ENCODE results near the gene MFSD2A.
"Not testable (repeated sequence)": the region's sequence is repeated elsewhere in the genome, so short reads cannot be mapped to it uniquely, and the experiment has no call there.

MFSD2A gene

DNA sequence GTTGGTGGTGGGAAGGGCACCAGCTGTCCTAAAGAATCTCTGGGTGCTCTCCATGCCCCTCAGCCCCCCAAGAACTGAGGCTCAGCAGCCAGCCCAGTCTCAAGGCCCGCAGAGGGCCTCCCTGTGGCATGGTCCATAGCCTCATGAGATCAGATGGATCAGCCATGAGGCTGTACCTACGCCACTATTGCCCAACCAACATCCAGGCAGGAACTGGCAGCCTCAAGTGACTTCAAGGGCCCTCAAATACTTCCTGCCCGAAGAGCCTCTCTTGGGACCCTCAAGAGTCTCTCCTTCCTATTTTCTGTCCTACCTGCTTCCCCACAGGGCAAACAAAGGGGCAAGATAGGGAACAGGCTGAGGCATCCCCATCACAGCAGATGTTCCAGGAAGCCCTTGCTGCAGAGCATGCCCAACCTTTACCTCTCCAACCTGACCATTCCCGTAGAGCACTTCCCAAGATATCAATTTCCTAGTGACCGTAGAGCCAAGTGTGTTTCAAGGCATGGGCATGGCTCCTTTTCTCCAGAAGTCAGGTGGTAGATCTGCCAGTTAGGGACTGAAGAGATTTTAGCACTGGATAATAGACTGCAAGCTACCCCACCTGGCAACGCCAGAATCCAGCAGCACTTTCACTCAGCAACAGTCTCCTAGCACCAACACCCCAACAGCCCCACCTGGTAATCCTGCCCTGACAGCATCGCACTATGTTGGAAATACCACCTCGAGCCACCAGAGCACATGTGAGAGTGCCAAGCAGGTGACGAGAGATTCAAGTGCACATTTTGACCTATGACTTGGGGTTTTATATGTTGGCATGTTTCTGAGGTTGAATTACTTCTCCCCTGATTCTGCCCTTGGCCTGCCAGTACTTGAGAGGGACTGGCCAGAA lies 13.7 kb upstream of the MFSD2A start:
- no peak for DNase-seq (ENCODE audit: low read depth)

DNA sequence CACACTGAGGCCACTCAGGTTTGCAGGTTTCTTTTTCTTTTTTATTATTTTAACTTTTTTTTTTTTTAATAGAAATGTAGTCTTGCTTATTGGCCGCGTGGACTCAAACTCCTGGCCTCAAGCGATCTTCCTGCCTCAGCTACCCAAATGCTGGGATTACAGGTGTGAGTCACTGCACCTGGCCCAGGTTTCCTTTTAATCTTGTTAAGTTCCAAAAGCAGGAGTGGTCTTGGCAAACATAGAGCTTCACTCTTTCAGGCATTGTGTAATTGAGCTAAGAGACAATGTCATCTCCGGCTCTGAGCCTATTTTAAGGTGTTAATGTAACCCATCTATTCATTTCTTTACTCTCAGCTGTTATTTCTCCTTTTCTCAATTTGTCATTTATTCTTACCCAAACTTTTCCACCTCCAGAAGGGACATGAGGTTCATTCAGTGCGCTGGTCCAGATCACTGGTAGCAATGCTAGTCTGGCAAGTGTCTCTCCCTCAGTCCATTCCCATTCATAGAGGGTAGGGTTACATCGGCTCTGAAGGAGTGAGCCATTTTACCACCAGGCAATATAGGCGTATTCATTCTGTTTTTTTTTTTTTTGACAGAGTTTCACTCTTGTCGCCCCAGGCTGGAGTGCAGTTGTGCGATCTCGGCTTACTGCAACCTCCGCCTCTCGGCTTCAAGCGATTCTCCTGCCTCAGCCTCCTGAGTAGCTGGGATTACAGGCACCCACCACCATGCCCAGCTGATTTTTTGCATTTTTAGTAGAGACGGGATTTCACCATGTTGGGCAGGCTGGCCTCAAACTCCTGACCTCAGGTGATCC lies 11.3 kb upstream of the MFSD2A start:
- no peak for DNase-seq (ENCODE audit: low read depth)

DNA sequence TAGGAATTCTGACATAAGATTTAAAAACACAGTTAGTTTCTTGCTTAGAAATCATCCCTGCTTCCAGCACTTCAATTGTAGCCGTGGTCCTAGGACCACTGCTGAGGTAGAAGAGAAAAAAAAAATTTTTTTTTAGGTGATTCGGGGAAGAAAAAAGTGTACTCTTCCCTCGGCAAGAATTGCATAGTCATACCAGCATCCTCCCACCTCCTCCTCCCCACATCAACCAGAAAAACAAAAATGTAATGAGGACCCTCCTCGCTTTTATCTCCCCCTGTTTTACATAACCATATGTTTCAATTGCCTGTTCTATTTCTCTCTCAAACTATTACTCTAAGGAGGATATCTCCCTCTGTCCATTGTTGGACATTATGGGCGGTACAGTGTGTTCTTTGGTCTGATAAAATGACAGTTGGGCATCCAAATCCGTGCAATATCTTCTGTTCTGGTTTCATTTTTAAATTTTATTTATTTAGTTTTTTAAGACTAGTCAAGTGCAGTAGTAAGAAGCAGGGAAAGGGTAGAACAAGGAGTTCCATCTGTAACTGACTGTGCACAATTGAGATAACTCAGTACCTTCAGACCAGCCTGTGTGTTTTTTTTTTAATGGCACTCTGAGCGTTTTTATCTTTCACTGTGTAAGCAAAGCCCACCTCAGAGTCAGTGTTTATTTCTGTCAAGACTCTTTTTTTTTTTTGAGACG lies 10.4 kb upstream of the MFSD2A start:
- DNase-seq (ENCODE audit: low read depth) = no peak

DNA sequence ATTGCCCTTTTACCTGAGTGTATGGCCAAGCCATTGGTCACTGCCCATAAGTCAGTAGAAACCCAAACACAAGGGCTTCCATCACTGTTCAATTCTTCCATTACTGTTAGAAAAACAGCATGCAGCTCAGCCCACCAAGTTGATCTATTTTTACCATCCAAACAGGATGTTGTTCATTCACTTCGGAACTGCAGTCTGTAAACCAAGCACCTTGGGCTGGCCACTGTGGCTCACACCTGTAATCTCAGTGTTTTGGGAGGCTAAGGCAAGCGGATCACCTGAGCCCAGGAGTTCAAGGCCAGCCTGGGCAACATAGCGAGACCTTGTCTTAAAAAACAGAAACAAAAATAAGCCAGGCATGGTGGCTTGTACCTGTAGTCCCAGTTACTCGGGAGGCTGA lies 8.7 kb upstream of the MFSD2A start:
- DNase-seq (ENCODE audit: low read depth) = no peak

DNA sequence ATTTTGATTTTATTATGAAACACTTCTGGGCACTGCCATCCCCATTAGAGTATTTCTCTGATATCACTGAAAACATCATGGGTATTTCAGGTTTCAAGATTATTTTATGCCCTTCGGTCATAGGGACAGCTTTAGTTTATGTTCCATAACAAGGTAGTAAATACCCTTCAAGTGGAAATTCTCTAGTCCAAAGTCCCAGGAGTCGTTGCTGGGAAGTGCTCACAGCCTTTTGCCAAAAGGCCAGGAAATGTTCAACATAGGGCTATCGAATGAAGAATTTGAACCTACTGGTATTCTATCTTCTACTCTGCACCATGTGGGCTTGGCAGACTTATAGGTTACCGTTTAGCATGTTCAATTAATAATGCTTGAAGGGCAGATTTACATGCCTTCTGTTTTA lies 7.7 kb upstream of the MFSD2A start:
- DNase-seq (ENCODE audit: low read depth) = no peak

DNA sequence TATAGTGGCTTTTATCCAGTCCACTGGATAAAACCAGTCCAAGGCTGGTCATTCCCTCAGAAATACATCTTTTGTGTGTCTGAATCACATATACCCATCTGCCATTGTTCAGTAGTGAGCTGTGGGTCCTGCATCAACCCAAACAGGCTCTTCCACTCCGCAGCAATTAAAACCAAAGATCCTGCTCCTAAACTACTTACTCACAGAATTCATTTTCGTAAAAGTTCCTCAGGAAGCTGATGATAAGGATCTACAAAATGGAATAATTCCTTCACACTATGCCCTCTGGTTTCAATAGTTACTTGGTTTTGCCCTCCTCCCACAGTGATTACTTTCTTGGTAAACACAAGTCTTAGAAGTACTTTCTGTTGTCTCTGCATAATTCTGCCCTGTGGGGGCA lies 5.1 kb upstream of the MFSD2A start:
- DNase-seq (ENCODE audit: low read depth) = no peak

DNA sequence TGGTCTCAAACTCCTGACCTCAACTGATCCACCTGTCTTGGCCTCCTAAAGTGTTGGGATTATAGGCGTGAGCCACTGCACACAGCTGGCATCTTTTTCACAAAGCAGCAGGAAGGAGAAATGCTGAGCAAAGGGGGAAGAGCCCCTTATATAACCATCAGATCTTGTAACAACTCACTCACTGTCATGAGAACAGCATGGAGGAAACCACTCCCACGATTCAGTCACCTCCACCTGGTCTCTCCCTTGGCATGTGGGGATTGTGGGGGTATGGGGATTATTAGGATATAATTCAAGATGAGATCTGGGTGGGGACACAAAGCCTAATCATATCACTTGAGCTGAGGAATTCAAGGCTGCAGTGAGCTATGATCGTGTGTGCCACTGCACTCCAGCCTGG lies 3.0 kb upstream of the MFSD2A start:
- DNase-seq (ENCODE audit: low read depth) = no peak

DNA sequence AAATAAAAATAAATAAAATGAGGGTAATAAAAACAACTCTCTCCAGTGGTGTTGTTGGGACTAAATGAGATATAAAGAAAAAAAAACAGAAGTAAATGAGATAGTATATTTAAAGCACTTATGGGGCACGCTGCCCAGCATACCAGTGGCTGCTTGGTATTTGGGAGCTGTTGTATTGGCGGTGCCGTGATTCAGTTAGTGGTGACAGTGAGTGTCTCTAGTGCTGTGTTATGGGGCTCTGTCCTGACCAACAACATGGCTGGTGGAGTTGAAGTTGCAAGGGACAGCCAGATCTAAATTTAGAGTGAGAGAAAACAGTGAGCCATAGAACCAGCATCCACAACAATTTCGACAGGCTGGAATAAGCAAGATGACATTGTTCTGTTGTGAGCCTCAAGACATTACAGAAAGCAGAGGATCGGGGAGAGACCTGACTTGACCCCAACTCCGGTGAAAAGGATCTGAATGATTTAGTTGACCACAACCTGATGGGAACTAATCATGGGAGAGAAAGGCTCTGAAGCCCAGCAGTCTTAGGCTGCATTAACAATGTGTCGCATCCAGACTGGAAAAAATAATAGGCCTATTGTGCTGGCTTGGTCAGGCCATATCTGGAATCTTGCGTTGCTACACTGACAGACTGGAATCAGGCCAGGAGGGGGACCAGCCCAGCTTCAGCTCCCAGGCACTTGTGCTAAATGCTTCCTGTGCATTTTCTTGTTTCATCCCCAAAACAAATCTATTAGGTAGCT lies 2.4 kb upstream of the MFSD2A start:
- no peak for DNase-seq (ENCODE audit: low read depth)

DNA sequence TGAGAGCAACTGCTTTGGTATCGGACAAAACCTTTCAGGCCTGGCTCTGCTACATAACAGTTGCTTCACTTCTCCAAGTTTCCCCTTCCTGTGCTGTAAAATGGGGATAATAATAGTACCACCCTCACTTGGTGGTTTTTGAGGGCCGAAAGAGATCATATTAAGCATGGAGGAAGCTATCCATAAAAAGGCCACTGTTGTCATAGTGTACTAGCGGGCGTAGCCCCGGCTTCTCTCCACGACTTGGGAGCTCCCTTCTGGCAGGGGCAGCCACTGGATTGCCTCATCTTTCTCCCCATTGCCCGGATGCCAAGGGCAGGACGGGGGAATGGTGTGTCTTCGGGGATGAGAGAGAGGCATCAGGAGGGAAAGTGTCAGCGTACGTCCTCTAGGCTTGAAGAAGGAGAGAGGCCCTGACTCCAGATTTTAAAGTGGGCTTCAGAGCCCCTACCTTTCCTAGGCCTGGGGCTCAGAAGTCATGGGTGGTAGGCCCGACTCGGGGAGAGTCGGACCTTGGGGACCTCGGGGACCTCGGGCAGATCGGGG lies 548 bp upstream of the MFSD2A start:
- DNase-seq (ENCODE audit: low read depth) = no peak

DNA sequence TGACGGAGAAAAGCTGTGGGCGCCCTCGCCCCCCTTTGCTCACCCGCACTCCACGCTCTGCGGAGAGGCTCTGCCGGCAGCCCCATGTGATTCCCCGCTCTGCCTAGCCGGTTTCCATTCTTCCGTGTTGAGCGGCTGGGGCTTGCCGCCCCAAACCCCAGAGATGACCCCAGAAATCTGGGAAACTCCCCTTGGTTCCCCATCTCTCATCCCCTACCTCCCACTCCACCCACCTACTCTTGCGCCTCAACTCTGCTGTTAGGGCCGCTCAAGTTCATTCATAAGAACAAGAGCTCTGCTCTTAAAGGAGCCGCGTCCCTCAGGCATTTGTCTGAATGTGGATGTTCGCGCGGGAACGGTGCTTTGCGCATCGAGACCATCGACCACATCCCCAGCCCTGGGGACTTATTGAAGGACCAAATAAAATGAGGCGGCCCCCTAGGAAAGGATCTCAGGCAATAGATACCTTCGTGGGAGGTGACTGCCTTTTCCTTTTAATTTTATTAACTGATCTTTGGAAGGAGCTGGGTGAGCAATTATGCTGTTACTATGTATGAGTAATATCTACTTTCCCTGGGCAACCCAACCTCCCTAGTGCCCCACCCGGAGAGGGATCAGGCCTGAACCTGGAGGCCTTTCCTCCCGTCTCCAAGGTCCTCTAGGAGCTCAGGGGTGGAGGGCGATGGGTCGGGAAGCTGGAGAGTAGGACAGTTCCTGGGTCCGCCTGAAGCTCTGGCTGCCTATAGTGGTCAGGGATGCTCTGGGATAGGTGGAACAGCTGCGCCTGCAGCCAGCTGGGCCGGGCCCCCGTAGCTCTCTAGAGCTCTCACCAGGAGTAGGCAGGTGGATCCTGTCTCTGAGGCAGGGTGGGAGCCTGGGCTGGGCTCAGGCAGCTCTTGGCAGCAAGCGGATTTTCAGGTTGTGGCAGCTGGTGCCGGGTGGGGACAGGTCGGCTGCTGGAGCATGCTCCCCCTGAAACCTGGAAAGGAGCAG lies 898 bp downstream of the MFSD2A start:
- DNase-seq (ENCODE audit: low read depth) = peak; percentile 38

DNA sequence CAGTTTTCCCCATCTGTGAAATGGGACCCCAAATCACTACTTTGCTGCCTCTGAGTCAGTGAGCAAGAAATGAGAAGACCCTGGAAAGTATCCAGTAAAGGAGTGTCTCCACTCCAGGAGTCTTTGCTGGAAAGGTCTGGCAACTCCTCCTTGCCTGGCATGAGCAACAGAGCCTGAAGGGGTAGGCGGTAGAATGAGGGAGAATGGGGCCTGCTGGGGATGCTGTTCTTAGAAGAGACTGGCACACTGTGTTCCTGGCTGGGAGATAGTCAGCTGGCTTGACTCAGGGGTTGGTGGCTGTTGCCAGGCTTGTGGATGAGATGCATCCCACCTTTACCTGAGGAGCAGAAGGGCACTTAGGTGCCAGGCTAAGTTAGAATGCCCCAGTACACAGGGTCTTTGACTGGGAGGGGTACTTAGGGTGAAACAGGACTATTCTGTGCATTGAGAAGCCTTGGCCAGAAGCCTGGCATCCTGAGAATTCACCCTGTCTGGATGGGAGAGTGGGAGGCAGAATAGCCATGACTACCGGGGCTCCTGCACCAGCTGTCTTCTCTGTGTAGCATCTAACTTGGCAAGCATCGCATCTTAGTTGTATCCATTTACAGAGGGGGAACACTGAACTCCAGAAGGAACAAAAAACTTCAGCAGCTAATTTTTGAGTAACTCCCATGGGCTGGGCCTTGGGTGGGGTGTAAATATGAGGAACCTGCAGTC lies 2.5 kb downstream of the MFSD2A start:
- DNase-seq (ENCODE audit: low read depth) = no peak

DNA sequence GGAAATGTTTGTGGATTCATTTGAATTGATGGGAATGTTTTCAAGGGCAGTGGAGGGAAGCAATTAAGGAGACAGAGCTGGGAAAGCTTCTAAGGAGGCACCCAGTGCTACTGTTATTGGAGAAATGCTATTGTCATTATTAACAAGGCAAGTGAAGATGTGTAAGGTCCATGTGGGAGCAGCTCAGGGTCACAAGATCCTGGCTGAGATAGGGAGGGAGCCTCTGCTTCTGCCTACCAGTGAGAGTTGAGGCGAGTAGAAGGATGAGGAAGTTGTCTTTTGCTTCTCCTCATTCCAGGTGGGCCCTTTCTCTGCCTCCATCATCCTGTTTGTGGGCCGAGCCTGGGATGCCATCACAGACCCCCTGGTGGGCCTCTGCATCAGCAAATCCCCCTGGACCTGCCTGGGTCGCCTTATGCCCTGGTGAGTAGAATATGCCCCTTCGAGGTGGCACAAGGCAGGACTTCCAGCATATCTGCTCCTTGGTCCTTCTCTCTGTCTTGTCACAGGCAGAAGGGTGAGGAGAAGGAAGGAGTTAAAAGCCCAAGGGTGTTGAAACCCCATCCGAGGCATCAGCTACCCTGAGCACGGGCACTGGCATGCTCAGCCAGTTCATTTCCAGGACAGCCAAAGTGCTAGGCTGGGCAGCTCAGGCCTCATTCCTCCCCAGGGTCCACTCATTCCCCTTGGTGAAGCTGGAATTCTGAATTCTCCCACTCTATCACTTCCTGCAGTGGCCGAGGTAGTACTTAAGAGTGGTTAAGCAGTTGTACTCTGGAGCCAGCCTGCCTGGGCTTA lies 3.7 kb downstream of the MFSD2A start:
- DNase-seq (ENCODE audit: low read depth) = no peak

DNA sequence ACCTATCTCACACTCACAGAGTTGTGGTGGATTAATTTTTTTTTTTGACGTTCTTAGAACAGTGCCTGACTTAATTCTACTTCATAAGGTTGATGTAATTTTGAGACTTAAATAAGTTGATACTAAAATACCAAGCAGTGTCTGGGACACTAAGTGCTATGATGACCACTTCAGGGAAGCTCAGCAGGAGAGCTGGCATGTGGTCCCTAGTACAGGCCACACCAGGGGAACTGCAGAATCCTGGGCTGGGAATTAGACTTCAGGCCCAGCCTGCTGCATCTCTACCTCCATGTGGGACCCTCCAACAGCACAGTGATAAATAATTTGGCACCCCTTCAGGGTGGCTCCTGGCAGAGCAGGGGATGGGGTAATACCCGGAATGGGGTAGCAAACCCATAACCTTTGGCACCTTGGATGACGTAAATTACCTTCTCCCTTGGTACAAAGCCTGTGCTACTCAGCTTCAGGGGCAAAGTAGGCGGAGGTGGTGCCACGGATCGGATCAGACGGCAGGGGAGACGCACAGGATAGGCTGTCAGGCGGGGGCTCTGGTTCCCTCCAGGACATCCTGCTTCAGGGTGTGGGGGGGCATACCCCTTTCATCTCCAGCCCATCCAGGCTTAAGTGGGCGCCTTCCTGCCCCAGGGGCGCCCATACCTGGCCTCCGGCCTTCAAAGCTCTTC lies 4.8 kb downstream of the MFSD2A start:
- DNase-seq (ENCODE audit: low read depth) = no peak

DNA sequence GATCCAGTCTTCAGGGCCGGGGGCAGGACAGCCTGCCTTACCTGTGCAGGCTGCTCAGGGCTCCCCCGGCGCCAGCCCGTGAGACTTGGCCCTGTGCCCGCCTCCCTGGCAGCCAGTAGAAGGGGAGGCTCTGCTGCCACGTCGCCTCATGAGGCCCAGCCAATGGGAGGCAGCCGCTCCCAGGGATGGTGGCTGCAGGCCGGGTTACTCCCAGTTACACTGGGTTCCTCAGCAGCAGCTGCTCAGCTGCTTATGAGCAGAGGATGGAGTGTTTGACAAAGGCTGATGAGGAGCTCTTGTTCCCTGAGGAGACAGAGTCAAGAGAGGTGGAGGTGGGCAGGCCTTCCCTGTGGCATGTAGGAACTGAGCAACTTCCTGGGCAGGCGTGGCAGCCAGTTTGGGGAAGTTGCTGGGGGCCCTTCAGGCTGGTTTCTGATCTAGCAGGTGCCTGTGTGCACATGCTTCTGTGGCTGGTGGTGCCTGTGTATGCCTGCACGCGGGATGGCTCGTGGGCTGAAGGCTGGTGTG lies 5.5 kb downstream of the MFSD2A start:
- DNase-seq (ENCODE audit: low read depth) = no peak

DNA sequence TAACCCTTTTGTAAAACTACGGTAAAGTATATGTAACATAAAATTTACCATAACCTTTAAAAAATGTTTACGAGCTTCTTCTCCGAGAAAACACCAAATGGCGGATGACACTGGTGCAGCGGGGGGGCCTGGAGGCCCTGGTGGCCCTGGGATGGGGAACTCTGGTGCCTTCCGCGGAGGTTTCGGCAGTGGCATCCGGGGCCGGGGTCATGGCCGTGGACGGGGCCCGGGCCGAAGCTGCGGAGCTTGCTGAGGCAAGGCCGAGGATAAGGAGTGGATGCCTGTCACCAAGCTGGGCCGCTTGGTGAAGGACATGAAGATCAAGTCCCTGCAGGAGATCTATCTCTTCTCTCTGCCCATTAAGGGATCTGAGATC lies 7.5 kb downstream of the MFSD2A start:
- DNase-seq (ENCODE audit: low read depth) = no peak

DNA sequence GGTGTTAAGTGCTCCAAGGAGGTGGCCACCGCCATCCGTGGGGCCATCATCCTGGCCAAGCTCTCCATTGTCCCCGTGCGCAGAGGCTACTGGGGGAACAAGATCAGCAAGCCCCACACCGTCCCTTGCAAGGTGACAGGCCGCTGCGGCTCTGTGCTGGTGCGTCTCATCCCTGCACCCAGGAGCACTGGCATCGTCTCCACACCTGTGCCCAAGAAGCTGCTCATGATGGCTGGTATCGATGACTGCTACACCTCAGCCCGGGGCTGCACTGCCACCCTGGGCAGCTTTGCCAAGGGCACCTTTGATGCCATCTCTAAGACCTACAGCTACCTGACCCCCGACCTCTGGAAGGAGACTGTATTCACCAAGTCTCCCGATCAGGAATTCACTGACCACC lies 8.0 kb downstream of the MFSD2A start:
- DNase-seq (ENCODE audit: low read depth) = not testable (repeated sequence)

DNA sequence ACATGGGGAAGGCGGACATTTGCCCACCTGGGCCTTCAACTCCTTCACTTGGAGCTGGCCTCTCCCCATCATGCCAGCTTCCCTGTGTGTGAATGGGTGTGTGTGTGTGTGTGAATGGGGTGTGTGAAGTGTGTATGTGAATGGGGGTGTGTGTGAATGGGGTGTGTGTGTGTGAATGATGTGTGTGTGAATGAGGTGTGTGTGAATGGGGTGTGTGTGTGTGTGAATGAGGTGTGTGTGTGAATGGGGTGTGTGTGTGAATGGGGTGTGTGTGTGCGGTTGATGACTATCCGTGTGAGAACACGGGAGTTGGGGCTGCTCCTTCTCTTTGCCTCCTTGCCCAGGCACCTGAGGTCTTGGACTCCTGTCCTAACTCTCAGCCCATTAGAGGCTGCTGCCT lies 9.6 kb downstream of the MFSD2A start:
- DNase-seq (ENCODE audit: low read depth) = no peak

DNA sequence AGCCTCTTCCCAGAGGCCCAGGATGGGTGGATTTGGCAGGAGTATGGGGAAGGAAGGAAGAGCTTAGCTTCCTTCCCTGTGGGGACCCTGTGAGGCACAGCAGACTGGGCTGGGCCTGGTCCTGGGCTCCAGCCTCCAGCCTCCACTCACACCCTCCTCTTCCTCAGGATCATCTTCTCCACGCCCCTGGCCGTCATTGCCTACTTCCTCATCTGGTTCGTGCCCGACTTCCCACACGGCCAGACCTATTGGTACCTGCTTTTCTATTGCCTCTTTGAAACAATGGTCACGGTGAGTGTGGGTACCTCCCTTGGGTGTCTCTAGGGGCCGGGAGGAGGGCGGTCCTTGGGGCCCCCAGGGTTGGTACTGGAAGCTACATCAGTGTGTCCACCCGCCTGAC lies 10.1 kb downstream of the MFSD2A start:
- DNase-seq (ENCODE audit: low read depth) = no peak
